COLO829 (cell line): ENCODE results near the gene C10orf105.

ENCODE experiments used
- DNase-seq: peaks from one replicate; pipeline ENCODE4 v3.0.0; 2012; ENCODE audit warnings: low spot score

The C10orf105 gene

GRCh38 chr10:71737001-71737833 is 17.6 kb upstream of the C10orf105 start:
- DNase-seq, result no peak

- DNase-seq, result no peak
Observed at GRCh38 chr10:71736570-71736952, 17.0 kb upstream of the C10orf105 start.

GRCh38 chr10:71735709-71736569 is 16.4 kb upstream of the C10orf105 start:
- DNase-seq, result no peak

DNA sequence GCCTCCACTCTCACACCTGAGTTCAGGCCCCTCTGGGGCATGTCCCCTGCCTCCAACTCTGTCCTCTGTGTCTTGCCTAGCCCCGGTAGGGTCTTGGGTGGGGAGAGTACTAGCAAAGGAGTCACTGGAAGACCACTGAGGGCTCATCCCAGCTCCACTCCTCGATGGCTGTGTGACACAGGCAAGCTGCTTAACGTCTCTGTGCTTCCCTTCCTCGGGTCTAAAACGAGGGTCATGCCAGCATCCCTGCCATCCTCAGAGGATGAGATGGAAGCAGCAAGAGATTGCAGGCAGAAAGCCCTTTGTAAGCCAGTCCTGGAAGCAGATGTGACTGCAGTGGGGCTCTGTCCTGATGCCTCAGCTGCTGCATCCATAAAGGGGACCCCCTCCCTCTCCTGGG is 15.2 kb upstream of the C10orf105 start:
- DNase-seq, result no peak

GRCh38 chr10:71731791-71732190 is 12.2 kb upstream of the C10orf105 start:
- DNase-seq, result no peak

DNA sequence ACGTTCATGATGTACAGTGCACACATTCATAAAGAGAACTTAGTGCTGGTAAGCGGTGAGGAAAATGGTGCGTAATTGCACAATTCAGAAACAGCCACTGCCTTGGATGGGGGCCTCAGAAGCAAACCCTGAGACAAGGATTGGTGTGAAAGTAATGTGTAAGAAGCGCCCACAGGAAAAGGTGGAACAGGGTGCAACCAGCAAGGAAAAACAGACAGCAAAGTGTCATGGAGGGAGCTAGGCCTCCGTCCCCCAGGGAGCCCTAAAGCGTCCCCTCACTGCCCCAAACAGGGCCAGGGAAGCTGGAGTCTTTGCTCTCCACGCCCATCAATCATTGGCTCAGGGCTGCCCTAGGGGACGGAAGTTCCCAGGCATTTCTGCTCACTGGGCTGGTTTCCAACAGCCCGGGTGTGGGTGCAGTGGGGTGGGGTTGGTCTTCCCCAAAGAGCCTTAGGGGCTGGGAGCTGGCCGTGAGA is 9.6 kb upstream of the C10orf105 start:
- no peak for DNase-seq

DNA sequence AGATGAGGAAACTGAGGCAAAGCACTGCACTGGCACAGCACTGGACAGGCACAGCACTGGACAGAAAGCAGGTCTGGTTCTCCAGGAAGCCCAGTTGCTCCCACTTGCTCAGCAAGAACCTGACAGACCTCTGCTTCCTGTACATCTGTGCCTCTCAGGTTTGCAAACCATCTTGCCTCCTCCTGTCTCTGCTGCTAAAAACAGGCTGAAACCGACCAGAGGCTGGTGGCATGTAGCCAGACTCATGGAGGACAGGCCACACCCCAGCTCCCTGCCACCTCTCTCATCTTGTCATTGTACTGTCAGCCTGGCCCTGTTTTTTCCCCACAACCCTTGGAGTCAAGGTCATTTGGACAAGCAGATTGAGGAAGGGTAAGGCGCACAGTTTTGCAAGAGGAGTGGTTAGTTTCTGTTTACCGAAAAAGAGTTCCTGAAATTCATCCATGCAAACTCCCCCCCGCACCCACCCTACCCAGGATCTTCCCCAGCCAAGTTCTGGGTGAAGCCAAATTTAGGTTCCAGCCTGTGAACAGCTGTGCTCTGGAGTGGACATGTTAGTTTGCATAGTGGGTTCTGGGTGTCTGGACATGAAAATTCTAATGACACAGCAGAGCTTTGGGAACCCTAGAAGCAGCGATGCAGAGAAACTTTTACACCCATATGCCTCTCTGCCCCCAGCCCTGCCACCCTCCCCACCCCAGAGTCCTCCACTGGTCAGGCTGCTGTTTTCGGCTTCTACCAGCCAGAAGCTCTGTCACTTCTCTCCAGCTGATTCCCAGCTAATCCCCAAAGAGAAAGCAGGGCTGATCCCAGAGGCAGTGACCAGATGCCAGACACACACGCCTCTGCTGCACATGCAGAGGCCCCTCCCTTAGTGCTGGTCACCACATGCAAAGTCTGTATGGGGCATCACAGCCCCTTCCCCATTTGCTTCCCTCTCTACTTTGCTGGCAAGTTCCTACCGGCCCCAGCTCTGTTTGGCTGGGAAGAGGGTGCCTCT is 8.5 kb upstream of the C10orf105 start:
- DNase-seq, result no peak

DNA sequence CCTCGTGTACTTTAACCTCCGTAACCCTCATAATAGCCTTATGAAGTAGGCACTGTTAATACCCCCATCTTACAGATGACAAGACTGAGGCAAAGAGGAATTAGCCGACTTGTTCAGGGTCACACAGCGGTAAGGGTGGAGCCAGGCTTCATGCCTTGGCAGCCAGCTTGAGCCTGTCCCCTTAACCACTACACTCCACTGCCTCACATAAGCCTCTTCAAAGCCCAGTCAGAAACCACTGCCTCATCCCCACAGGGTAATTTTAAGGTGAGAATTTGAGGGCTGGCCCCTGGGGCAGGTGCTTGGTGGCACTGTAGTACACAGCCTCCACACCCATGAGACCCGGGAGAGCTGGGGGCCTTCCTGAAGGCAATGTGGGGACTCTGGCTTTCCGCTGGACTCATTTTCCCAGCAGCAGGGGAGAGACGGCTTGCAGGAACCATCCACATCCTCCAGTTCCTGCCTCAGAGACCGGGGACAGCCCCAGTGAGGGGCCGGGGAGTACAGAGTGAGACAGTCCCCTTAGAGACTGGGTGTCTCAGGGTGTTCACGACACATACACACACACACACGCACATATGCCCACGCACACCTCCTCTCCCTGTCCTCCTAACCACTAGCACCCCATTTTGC is 7.6 kb upstream of the C10orf105 start:
- DNase-seq, result no peak

GRCh38 chr10:71726580-71727104 is 7.1 kb upstream of the C10orf105 start:
- no peak for DNase-seq

DNA sequence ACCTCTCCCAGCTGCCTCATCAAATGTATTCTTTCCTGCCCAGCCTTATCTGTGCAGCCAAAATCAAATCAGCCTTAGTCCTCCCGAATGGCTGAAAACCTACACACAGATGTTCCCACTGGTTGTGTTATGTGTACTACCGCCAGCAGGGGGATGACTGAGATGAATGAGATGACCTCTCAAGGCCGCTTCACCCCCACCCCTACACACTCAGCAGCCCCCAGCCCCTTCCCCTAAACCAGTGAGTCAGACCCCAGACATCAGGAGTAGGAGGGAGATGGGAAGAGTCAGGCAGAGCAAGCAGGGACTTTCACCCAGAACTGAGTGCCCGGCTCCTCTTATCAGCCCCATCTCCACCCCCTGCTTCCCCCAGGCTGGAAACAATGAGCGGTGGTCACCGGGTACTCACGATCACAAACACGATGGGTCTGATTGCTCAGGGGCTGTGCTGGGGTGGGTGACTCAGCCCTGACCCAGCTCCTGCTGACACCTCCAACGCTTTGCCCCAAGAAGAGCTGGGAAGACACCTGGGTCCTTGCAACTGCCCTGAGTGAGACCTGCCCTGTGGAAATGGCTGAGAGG is 6.5 kb upstream of the C10orf105 start:
- no peak for DNase-seq

DNA sequence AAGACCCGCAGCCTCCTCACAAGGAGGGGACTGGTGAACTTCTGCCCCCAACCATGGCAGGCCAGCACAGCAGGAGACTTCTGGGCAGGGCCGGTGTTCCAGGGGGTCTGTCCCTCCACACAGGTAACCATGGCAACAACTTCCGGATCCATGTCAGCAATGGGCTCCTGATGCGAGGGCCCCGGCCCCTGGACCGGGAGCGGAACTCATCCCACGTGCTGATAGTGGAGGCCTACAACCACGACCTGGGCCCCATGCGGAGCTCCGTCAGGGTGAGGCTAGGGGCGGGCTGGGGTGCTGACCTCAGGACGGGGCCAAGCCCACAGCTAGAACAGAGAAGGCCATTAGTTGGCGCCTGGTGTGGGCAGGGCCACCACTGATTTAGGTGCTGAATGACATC is 5.7 kb upstream of the C10orf105 start:
- DNase-seq, result no peak

- no peak for DNase-seq
Observed at GRCh38 chr10:71724539-71724938, 5.0 kb upstream of the C10orf105 start.

- no peak for DNase-seq
Observed at GRCh38 chr10:71723311-71723710, 3.7 kb upstream of the C10orf105 start.

GRCh38 chr10:71722849-71723248 is 3.3 kb upstream of the C10orf105 start:
- DNase-seq, result no peak

DNA sequence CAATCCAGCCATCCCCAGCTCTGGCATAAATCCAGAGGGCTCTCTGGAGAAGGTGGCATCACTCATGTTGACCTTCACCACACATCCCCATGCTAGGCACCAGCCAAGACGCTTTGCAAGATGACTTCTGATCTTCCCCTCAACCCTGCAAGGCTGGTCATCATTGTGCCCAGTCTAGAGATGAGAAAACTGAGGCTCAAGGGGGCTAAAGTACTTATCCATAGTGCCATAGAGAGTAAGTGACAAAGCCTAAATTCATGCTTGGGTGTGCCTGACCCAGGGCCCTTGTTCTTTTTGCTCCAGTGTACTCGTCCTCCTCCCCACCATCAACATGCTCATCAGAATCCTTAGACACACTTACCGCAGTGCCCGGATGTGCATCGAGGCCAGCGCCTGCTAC is 1.7 kb upstream of the C10orf105 start:
- DNase-seq, result no peak

- no peak for DNase-seq
Observed at GRCh38 chr10:71720288-71720687, 710 bp upstream of the C10orf105 start.

- no peak for DNase-seq
Observed at GRCh38 chr10:71719042-71719441, 536 bp downstream of the C10orf105 start.

- DNase-seq, result no peak
Observed at GRCh38 chr10:71718165-71718698, 1.3 kb downstream of the C10orf105 start.

DNA sequence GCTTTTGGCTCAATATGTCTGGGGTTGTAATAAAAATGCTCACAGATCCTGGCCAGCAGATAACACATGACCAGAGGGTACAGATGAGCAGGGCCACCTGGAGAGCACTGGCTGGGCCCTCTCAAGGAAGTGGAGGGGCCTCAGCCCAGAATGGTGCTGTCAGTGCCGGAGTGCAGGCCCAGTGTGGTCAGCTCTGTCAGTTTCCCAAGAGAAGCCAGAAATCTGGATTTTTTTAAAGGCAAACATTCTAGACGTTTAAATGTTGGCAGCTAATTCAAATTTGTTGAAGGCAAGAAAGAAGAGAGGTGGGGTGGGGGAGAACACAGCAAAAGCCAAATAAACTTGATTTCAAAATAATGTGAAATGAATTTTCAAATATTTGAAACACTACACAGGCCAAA is 2.0 kb downstream of the C10orf105 start:
- DNase-seq, result no peak

GRCh38 chr10:71717056-71717455 is 2.5 kb downstream of the C10orf105 start:
- DNase-seq, result no peak
